ENCODE measurements around the gene JAKMIP1. TPM values are rescaled to one million over a fixed set of nuclear protein-coding genes. Genes with fewer than 3 reads are reported as not detected.
A peak's percentile ranks its signal among the peaks of the same experiment; 100 is the strongest.

Gene JAKMIP1
- total and polyA plus RNA-seq, 4 donors: 0.08 to 0.50 (median 0.22) TPM

DNA sequence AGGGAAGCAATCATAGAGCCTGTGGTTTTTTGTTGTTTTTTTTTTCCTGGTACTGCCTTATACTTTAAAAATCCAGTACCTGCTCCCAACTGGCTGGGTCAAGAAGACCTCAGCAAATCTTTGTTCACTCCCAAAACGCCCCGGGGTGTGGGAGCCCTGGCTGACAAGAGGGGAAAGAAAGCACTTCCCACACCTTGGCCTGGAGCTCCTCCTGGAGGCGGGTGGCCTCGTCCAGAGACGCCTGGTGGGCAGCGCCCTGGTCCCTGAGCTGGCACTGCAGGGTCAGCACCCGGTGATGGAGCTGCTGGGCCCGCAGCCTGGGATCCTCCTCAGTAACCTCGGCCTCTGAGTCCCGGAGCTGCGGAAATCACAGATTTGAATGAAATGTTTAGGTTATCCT lies 220.4 kb downstream of the JAKMIP1 start:
- ATAC-seq (ENCODE audit: low FRiP score) (peak; percentile 70), DNase-seq (no peak)
- 17 to 19% methylated on average over 11 of the region's 11 CpGs for WGBS, 2 donors
- H3K9me3 ChIP-seq (ENCODE audit: control insufficient read depth, low read length): peaks cover 6% of the 10 kb centered on the region
- no peak overlapping the region for H3K27ac ChIP-seq (ENCODE audit: low read depth in 1 of 2, low read length in 2 of 2)
- no peak overlapping the region for H3K4me3 ChIP-seq (ENCODE audit: low read length in 2 of 2)
- no peaks in the 10 kb centered on the region for H3K36me3 ChIP-seq (ENCODE audit: control insufficient read depth in 1 of 2, insufficient read depth in 2 of 2, low read length in 1 of 2)
- H3K4me1 ChIP-seq (ENCODE audit: control insufficient read depth in 1 of 2, insufficient read depth in 2 of 2, low read length in 2 of 2): no peaks in the 10 kb centered on the region
- intact Hi-C loops (cut with DNase I): no loop called here
- H3K27me3 ChIP-seq (ENCODE audit: control insufficient read depth in 1 of 2, insufficient read depth in 2 of 2, low read length in 1 of 2): no peaks in the 10 kb centered on the region

DNA sequence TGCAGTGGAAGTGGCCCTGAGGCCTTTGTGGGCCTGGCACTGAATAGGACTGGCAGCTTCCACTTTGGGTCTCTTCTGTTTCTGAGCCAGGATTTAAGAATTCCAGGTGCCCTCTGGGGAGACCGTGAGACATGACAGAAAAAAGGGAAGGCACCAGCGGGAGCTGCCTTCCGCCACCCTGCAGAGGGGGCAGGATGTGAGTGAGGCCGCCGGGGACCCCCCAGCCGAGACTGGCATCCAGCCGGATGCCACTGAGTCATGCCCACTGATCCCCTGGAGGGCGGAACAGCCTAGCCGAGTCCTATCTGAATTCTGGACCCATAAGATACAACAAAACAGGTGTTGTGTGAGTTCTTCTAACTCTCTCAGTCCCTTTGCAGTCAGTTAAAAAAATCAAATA lies 223.4 kb downstream of the JAKMIP1 start:
- WGBS, 2 donors: 70 to 71% methylated on average over 9 of the region's 9 CpGs
- Histone ChIP-seq H3K9me3 (ENCODE audit: control insufficient read depth, low read length) (no peaks in the 10 kb centered on the region), H3K4me3 (ENCODE audit: low read length in 2 of 2) (no peak overlapping the region), H3K27me3 (ENCODE audit: control insufficient read depth in 1 of 2, insufficient read depth in 2 of 2, low read length in 1 of 2) (no peaks in the 10 kb centered on the region), H3K4me1 (ENCODE audit: control insufficient read depth in 1 of 2, insufficient read depth in 2 of 2, low read length in 2 of 2) (no peaks in the 10 kb centered on the region), H3K27ac (ENCODE audit: low read depth in 1 of 2, low read length in 2 of 2) (no peak overlapping the region), H3K36me3 (ENCODE audit: control insufficient read depth in 1 of 2, insufficient read depth in 2 of 2, low read length in 1 of 2) (no peaks in the 10 kb centered on the region)
- DNase-seq (peak in 1 of 2 donors; percentile 51), ATAC-seq (ENCODE audit: low FRiP score) (no peak)
- intact Hi-C loops (cut with DNase I): no loop called here

DNA sequence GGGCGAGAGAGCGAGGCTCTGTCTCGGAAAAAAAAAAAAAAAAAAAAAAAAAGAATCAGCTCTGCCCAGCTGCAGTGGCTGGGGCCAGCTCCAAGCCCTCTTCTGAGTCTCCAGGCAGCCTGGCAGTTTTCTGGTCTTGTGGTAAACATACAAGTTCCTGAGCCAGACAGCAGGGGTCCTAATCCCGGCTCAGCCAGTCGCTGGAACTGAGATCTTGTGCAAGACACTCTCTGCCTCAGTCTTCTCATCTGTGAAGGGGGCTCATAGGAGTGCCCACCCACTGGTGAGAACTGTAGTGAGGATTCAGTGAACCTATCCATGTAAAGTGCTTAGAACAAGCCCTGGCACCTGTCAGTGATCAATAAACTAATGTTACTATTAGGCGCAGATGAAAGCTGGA lies 223.9 kb downstream of the JAKMIP1 start:
- ATAC-seq (ENCODE audit: low FRiP score) (no peak), DNase-seq (no peak)
- intact Hi-C loops (cut with DNase I): no loop called here
- Histone ChIP-seq H3K36me3 (ENCODE audit: control insufficient read depth in 1 of 2, insufficient read depth in 2 of 2, low read length in 1 of 2) (no peaks in the 10 kb centered on the region), H3K4me3 (ENCODE audit: low read length in 2 of 2) (no peak overlapping the region), H3K4me1 (ENCODE audit: control insufficient read depth in 1 of 2, insufficient read depth in 2 of 2, low read length in 2 of 2) (no peaks in the 10 kb centered on the region), H3K27ac (ENCODE audit: low read depth in 1 of 2, low read length in 2 of 2) (no peak overlapping the region), H3K27me3 (ENCODE audit: control insufficient read depth in 1 of 2, insufficient read depth in 2 of 2, low read length in 1 of 2) (no peaks in the 10 kb centered on the region), H3K9me3 (ENCODE audit: control insufficient read depth, low read length) (no peaks in the 10 kb centered on the region)
- WGBS, 2 donors: 77 to 81% methylated on average over 6 of the region's 6 CpGs

Other genes with a start within 250 kb of the JAKMIP1 start
- under 1 TPM; 0.03 to 0.06 TPM for gene C4orf50, start 182.1 kb downstream of the JAKMIP1 start, total RNA-seq
- gene C4orf50, start 182.1 kb downstream of the JAKMIP1 start, polyA plus RNA-seq: not detected
- gene WFS1, start 69.3 kb upstream of the JAKMIP1 start, total RNA-seq: 10 to 100 TPM; 63.8 to 66.1 TPM
- 10 to 100 TPM; 11.9 to 42.4 TPM for gene WFS1, start 69.3 kb upstream of the JAKMIP1 start, polyA plus RNA-seq

All from aorta (tissue), 5 donors.